H1 (cell line): ENCODE measurements around the gene ATG7. TPM values are rescaled to one million over a fixed set of nuclear protein-coding genes. Genes with fewer than 3 reads are reported as not detected.

Experiments
- CTCF ChIA-PET: fragments of 300-600 bp; sonication (Branson Sonifier 250); formaldehyde crosslinking; loops from one replicate; lab custom pipeline; 2021; ENCODE audit not compliant: partially characterized antibody; lab: Charles Lee
- POLR2A ChIA-PET: fragments of 300-600 bp; sonication (Branson Sonifier 250); formaldehyde crosslinking; loops from one replicate; lab custom pipeline; 2021; ENCODE audit warnings: inconsistent platforms; ENCODE audit not compliant: partially characterized antibody; lab: Charles Lee
- DNase-seq, 2 experiments: peaks; one replicate each; pipeline versions ENCODE4 v3.0.0 to v3.0.0-alpha.2; 2010 to 2022; ENCODE audit warnings: low spot score in 2 of 2, low read depth in 1 of 2, mixed read lengths in 1 of 2
- FAIRE-seq: peaks from 2 replicates; lab custom pipeline; 2011; peaks lifted over from hg19 to GRCh38; lab: Jason Lieb, UNC
- H2AFZ ChIP-seq: 2 replicates; pipeline ENCODE4 v1.8.1; 2012; ENCODE audit warnings: low read length, inconsistent platforms
- H2AK5ac ChIP-seq: 2 replicates; pipeline ENCODE4 v1.6.1; 2013; ENCODE audit warnings: low read depth, low read length
- H2BK120ac ChIP-seq: replicated peaks from 2 replicates; pipeline ENCODE3; 2013; ENCODE audit warnings: low read depth, low read length, inconsistent platforms
- H2BK12ac ChIP-seq: 2 replicates; pipeline ENCODE4 v1.6.1; 2013; ENCODE audit warnings: low read depth, low read length
- H2BK15ac ChIP-seq: 2 replicates; pipeline ENCODE4 v1.6.1; 2013; ENCODE audit warnings: low read length
- H2BK20ac ChIP-seq: 2 replicates; pipeline ENCODE4 v1.6.1; 2013; ENCODE audit warnings: low read length
- H2BK5ac ChIP-seq: 2 replicates; pipeline ENCODE4 v1.6.1; 2013; ENCODE audit warnings: low read depth, low read length
- H3K14ac ChIP-seq: 2 replicates; pipeline ENCODE4 v1.6.1; 2013; ENCODE audit warnings: inconsistent platforms; ENCODE audit not compliant: insufficient read length
- H3K18ac ChIP-seq: 2 replicates; pipeline ENCODE4 v1.6.1; 2013; ENCODE audit warnings: low read length; ENCODE audit errors: extremely low read depth
- H3K23ac ChIP-seq: 2 replicates; pipeline ENCODE4 v1.6.1; 2013; ENCODE audit warnings: inconsistent platforms; ENCODE audit not compliant: insufficient read length
- H3K23me2 ChIP-seq: 2 replicates; pipeline ENCODE4 v1.6.1; 2013; ENCODE audit warnings: low read depth, low read length
- H3K27ac ChIP-seq: 2 replicates; pipeline ENCODE4 v1.6.1; 2011; ENCODE audit warnings: low read depth, low read length, inconsistent platforms
- H3K27me3 ChIP-seq, 4 experiments: replicated peaks in 1 of 4; 1 replicate in 1 of 4; 2 replicates in 3 of 4; pipeline versions ENCODE4 v1.6.1 to v1.8.1; 2011 to 2013; ENCODE audit warnings: low read length in 3 of 4, mild to moderate bottlenecking in 3 of 4, inconsistent platforms in 2 of 4, mixed read lengths in 2 of 4, moderate library complexity in 1 of 4; ENCODE audit not compliant: control insufficient read depth in 3 of 4, insufficient read depth in 3 of 4; ENCODE audit errors: extremely low read depth in 1 of 4
- H3K36me3 ChIP-seq, 4 experiments: 2 replicates each; pipeline versions ENCODE4 v1.6.1 to v1.8.1; 2011 to 2013; ENCODE audit warnings: mild to moderate bottlenecking in 4 of 4, low read length in 3 of 4, moderate library complexity in 2 of 4, control low read depth in 1 of 4, inconsistent platforms in 1 of 4; ENCODE audit not compliant: insufficient read depth in 4 of 4, control insufficient read depth in 2 of 4
- H3K4ac ChIP-seq: replicated peaks from 2 replicates; pipeline ENCODE3; 2013; ENCODE audit warnings: low read length, low read depth, mixed read lengths, inconsistent platforms; ENCODE audit not compliant: insufficient read length
- H3K4me1 ChIP-seq, 4 experiments: replicated peaks in 1 of 4; 1 replicate in 1 of 4; 2 replicates in 3 of 4; pipeline versions ENCODE4 v1.6.1 to v1.8.1; 2011 to 2013; ENCODE audit warnings: low read length in 3 of 4, inconsistent platforms in 2 of 4, mixed read lengths in 1 of 4; ENCODE audit not compliant: insufficient read depth in 4 of 4, control insufficient read depth in 3 of 4
- H3K4me2 ChIP-seq, 2 experiments: 2 replicates each; pipeline versions ENCODE4 v1.6.1 to v1.8.1; 2011 to 2013; ENCODE audit warnings: low read depth in 2 of 2, low read length in 2 of 2, control low read depth in 1 of 2, inconsistent platforms in 1 of 2, mild to moderate bottlenecking in 1 of 2; ENCODE audit not compliant: insufficient read depth in 1 of 2
- H3K4me3 ChIP-seq, 4 experiments: fragments of 200-600, 300-600 bp in 1 of 4; sonication (generic), shearing (Covaris generic), sonication (Bioruptor Twin) in 1 of 4; 2 replicates each; pipeline versions ENCODE4 v1.5.1 to v1.8.1; 2011 to 2016; ENCODE audit warnings: low read length in 4 of 4, low read depth in 3 of 4, control low read depth in 2 of 4, inconsistent platforms in 2 of 4, mild to moderate bottlenecking in 2 of 4, mixed read lengths in 1 of 4, moderate library complexity in 1 of 4; ENCODE audit not compliant: insufficient read depth in 2 of 4; ENCODE audit errors: extremely low read depth in 1 of 4
- H3K56ac ChIP-seq: replicated peaks from 2 replicates; pipeline ENCODE3; 2013; ENCODE audit warnings: low read depth, mild to moderate bottlenecking, mixed read lengths, low read length, inconsistent platforms; ENCODE audit not compliant: insufficient read length
- H3K79me1 ChIP-seq: 2 replicates; pipeline ENCODE4 v1.6.1; 2013; ENCODE audit warnings: low read depth, low read length, control low read depth
- H3K79me2 ChIP-seq, 2 experiments: 2 replicates each; pipeline versions ENCODE4 v1.6.1 to v1.8.1; 2012 to 2013; ENCODE audit warnings: low read length in 2 of 2, mild to moderate bottlenecking in 2 of 2, inconsistent platforms in 1 of 2; ENCODE audit not compliant: insufficient read depth in 2 of 2, control insufficient read depth in 1 of 2
- H3K9ac ChIP-seq, 4 experiments: replicated peaks in 1 of 4; 1 replicate in 1 of 4; 2 replicates in 3 of 4; pipeline versions ENCODE4 v1.6.1 to v1.8.1; 2011 to 2013; ENCODE audit warnings: low read depth in 3 of 4, low read length in 3 of 4, control low read depth in 2 of 4, mild to moderate bottlenecking in 2 of 4, moderate library complexity in 2 of 4, inconsistent platforms in 1 of 4; ENCODE audit errors: extremely low read depth in 1 of 4
- H3K9me3 ChIP-seq, 2 experiments: 2 replicates each; pipeline versions ENCODE4 v1.6.1 to v1.8.1; 2012 to 2013; ENCODE audit warnings: mild to moderate bottlenecking in 2 of 2, moderate library complexity in 2 of 2, control low read depth in 1 of 2, inconsistent platforms in 1 of 2, low read depth in 1 of 2, low read length in 1 of 2, mixed read lengths in 1 of 2; ENCODE audit not compliant: insufficient read depth in 2 of 2
- H4K20me1 ChIP-seq, 2 experiments: replicated peaks in 1 of 2; 2 replicates each; pipeline versions ENCODE3 to v1.8.1; 2011 to 2013; ENCODE audit warnings: inconsistent platforms in 2 of 2, low read length in 2 of 2, mild to moderate bottlenecking in 1 of 2; ENCODE audit not compliant: insufficient read depth in 2 of 2, control insufficient read depth in 1 of 2
- H4K5ac ChIP-seq: 2 replicates; pipeline ENCODE4 v1.6.1; 2013; ENCODE audit warnings: low read length, low read depth, mixed read lengths, inconsistent platforms; ENCODE audit not compliant: insufficient read length
- H4K8ac ChIP-seq: 2 replicates; pipeline ENCODE4 v1.8.0; 2013; ENCODE audit warnings: mild to moderate bottlenecking, moderate library complexity, low read length, inconsistent platforms; ENCODE audit not compliant: insufficient read depth; ENCODE audit errors: extremely low read depth
- H4K91ac ChIP-seq: replicated peaks from 2 replicates; pipeline ENCODE3; 2013; ENCODE audit warnings: low read length, mixed read lengths, inconsistent platforms; ENCODE audit not compliant: insufficient read length
- EGR1 ChIP-seq: IDR thresholded peaks from 2 replicates; pipeline ENCODE4 v1.6.1; 2011; ENCODE audit warnings: low read depth, low read length, borderline replicate concordance
- SIN3A ChIP-seq, 2 experiments: IDR thresholded peaks in 1 of 2; conservative IDR thresholded peaks in 1 of 2; 2 replicates each; pipeline ENCODE4 v1.6.1; 2011 to 2012; ENCODE audit warnings: low read length in 2 of 2, improper control_type of control experiment in 1 of 2, low read depth in 1 of 2, mild to moderate bottlenecking in 1 of 2
- WGBS, 2 experiments: shearing (Covaris generic) in 1 of 2; methylation state at CpG; one replicate each; pipeline versions ENCODE4 v1.1.6 to v1.1.7; 2013 to 2015; ENCODE audit warnings: low lambda C conversion rate in 2 of 2, mixed read lengths in 2 of 2, inconsistent platforms in 1 of 2, low coverage in 1 of 2, missing lambda C conversion rate in 1 of 2; ENCODE audit not compliant: insufficient replicate concordance in 2 of 2, insufficient coverage in 1 of 2, insufficient read length in 1 of 2; ENCODE audit errors: extremely low coverage in 1 of 2, missing lambda C conversion rate in 1 of 2; 5-methylcytosine and 5-hydroxymethylcytosine counted together
- polyA plus RNA-seq, 7 experiments: library from polyadenylated mRNA; depleted of rRNA in 3 of 7; stranded (reverse) in 5 of 7; unstranded in 2 of 7; fragments of >200 nt in 5 of 7; fragments of 200-250 nt in 2 of 7; gene quantifications; 1 replicate in 5 of 7; 2 replicates in 1 of 7; 4 replicates in 1 of 7; pipeline versions ENCODE4 v1.2.1 to v1.2.3, GENCODE V29; 2011 to 2013; ENCODE audit warnings: missing spikeins in 2 of 7, mixed read lengths in 2 of 7
- total RNA-seq: library from RNA; stranded (reverse); fragmentation: NEBNext Ultra II Directional; extraction: Animal tissue kit (Norgen Biotek cat#: 25700); gene quantifications from 2 replicates; pipeline ENCODE4 v1.2.1, GENCODE V29; 2021
- TF ChIP-seq, protein P1 (sequence below): IDR thresholded peaks from 2 replicates; pipeline ENCODE4 v1.6.1; 2011; ENCODE audit warnings: low read depth, mild to moderate bottlenecking, low read length; ENCODE audit not compliant: insufficient read depth

Gene ATG7
- total and polyA plus RNA-seq, 2 of the 8 experiments (the other 6 are each of a cell fraction or from before 2014, with no cell fraction given) = 15.0 to 19.1 TPM

DNA sequence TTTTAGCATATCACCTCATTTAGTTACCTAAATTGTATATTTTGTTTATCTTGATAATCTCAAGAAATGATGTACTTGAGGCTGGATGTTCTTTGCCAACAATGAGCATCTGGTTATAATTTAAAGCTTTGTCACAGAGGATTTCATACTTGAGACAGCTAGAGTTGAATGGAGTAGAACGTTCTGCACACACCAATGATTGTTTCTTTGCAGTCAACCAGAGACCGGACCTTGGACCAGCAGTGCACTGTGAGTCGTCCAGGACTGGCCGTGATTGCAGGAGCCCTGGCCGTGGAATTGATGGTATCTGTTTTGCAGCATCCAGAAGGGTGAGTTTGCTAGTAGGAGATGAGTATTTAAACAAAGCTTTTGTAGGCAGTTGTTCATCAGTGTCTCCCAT, 90.4 kb downstream of the ATG7 start:
- Histone ChIP-seq H3K4ac (no peak overlapping the region), H3K4me3 (no peak overlapping the region), H2AK5ac (no peak overlapping the region), H3K23me2 (no peaks in the 10 kb centered on the region), H3K79me1 (no peaks in the 10 kb centered on the region), H3K4me2 (no peak overlapping the region), H3K27ac (no peak overlapping the region), H3K4me1 (peaks cover 0 to 3% (median 0%) of the 10 kb centered on the region in 4 experiments; a peak in 1 of 7 replicates), H4K20me1 (peaks cover 0 to 2% of the 10 kb centered on the region in 2 experiments), H3K56ac (no peak overlapping the region), H4K8ac (no peak overlapping the region), H2BK20ac (no peak overlapping the region), H3K36me3 (peaks cover 0 to 7% (median 3%) of the 10 kb centered on the region in 4 experiments; a peak in 5 of 8 replicates), H3K18ac (no peak overlapping the region), H3K14ac (no peak overlapping the region), H3K9me3 (no peaks in the 10 kb centered on the region), H2BK12ac (no peak overlapping the region), H3K79me2 (no peaks in the 10 kb centered on the region), H3K9ac (no peak overlapping the region), H4K5ac (no peak overlapping the region), H2BK120ac (no peak overlapping the region), H4K91ac (no peak overlapping the region), H2BK15ac (no peak overlapping the region), H3K23ac (no peak overlapping the region), H3K27me3 (no peaks in the 10 kb centered on the region), H2AFZ (no peak overlapping the region), H2BK5ac (no peak overlapping the region)
- WGBS, 2 experiments = 93% methylated on average over 5 of the region's 5 CpGs; no CpG with 5 or more reads in 1 of the 2 experiments
- ChIA-PET CTCF (interaction anchor here (1.4 kb wide), 1 partner anchor 126 kb away, joined by 5 read pairs; no protein-coding TSS in a partner anchor), POLR2A (no interaction called here)
- FAIRE-seq = no peak
- DNase-seq = no peak
- no peak for TF ChIP-seq EGR1
- TF ChIP-seq, protein P1, sequence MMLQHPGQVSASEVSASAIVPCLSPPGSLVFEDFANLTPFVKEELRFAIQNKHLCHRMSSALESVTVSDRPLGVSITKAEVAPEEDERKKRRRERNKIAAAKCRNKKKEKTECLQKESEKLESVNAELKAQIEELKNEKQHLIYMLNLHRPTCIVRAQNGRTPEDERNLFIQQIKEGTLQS = no peak
- no peak for TF ChIP-seq SIN3A (conservative IDR thresholded peaks at IDR 0.05 in 1 of 2, IDR thresholded peaks at IDR 0.05 in 1 of 2; ENCODE audit: low read depth in 1 of 2, low read length in 2 of 2)
